ENCODE data around the gene GUCY1A2.

GRCh38 chr11:106821826-106822225 lies 196.4 kb downstream of the GUCY1A2 start:
- no peak for TF ChIP-seq MAX (IDR thresholded peaks at IDR 0.05; ENCODE audit: insufficient read depth, insufficient read length)
- no peak for TF ChIP-seq CTCF (IDR thresholded peaks at IDR 0.05; ENCODE audit: extremely low read depth in 1 of 2, insufficient read depth in 1 of 2, low read depth in 1 of 2, low read length in 2 of 2)
- TF ChIP-seq POLR2AphosphoS5 (IDR thresholded peaks at IDR 0.05; ENCODE audit: insufficient read depth, low read depth, low read length) = no peak
- no peak for TF ChIP-seq POLR2A (IDR thresholded peaks at IDR 0.05; ENCODE audit: low read depth, low read length)
- TF ChIP-seq MYC (IDR thresholded peaks at IDR 0.05; ENCODE audit: low read depth, low read length) = no peak
- no peak for TF ChIP-seq EZH2 (IDR thresholded peaks at IDR 0.05; ENCODE audit: borderline replicate concordance, low read depth, low read length, severe bottlenecking)
- TF ChIP-seq JUN (IDR thresholded peaks at IDR 0.05; ENCODE audit: borderline replicate concordance, insufficient read depth, insufficient read length, low read depth) = no peak
